ENCODE results near the gene DCAF12.
"Not testable (repeated sequence)": the region's sequence is repeated elsewhere in the genome, so short reads cannot be mapped to it uniquely, and the experiment has no call there.

The DCAF12 gene

GRCh38 chr9:34126207-34127034 lies at the start of gene DCAF12:
TSS of gene DCAF12 (minus strand) at chr9:34126698. CDS start at chr9:34126431, 267 bp downstream.
- peak; percentile 74 for DNase-seq

DNA sequence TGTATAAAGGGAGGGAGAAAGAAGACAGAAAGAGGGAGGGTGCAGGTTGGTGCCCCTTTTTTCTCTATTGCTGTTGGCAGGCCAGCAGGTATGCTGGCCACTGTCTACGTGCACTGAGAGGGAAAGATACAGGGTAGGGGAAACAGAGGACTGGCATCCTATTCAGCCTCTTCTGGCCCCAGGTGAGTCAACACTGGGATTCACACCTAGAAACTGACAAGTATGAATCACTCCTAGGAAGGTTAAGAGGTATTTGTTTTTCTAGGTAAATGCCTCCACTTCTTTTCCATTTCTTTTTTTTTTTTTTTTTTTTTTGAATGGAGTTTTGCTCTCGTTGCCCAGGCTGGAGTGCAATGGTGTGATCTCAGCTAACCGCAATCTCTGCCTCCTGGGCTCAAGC lies 49.6 kb upstream of the DCAF12 start:
- no peak for DNase-seq

- DNase-seq: no peak
Observed at GRCh38 chr9:34171753-34172535, 45.4 kb upstream of the DCAF12 start.

DNA sequence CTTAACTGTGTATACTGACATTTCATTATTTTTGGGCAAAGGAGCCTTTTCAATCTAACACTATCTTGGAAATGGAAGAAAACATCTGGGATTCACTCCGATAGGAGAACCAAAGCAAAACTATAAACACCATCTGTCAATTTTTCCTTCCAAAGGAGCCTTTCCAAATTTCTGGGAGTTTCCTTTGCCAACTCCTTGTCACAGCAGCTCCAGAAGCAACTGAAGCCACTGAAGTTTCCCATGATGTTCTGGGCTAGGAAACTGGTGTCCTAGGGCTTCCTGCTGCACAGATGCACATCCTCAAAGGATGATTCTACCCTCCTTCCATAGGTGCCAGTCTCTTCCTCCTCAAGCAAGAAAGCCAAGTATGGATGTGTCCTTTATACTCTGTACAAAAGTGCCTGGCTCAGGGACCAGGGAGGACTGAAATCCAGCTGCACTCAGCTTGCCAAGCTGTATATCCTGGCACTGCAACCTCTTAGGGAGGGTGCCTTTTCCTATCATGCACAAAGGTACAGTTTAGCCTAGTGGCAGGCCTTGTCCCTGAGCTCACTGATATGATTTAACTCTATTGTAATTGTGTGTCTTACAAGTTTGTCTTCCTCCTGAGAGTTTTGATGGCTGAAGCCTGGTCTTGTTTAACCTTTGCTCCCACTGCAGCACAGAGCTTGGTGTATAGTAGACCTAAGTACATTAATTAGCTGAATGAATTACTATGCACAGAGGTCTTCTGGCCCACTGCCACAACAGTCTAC lies 43.9 kb upstream of the DCAF12 start:
- DNase-seq: no peak

DNA sequence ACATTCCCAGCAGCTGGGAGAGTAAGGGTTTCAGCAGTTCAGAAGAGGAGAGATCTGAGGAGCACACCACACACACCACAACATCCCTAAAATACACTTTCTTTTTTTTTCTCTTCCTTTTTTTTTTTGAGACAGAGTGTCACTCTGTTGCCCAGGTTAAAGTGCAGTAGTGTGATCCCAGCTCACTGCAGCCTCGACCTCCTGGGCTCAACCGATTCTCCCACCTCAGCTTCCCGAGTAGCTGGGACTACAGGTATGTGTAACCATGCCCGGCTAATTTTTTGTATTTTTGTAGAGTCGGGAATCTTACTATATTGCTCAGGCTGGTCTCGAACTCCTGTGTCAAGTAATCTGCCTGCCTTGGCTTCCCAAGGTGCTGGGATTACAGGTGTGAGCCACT lies 42.6 kb upstream of the DCAF12 start:
- DNase-seq: no peak

GRCh38 chr9:34163434-34163833 lies 36.9 kb upstream of the DCAF12 start:
- no peak for DNase-seq

DNA sequence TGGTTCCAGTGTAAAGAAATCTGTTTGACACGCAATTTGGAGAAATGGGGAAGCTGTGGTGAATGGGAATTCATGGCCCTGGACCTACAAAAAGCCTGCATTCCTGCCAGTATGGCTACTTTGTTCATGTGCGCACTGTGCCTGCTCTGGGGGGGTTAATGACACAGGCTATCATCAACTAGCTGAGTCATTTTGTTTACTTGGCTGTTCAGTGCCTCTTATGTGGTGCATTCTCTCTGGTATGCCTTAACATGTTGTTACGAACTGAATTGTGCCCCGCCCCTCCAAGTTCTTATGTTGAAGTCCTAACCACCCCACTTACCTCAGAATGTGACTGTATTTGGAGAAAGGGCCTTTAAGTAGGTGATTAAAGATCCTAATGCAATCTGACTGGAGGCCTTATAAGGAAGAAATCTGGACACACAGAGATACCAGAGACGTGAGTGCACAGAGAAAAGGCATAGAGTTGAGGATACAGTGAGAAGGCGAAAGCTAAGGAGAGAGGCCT lies 31.9 kb upstream of the DCAF12 start:
- peak; percentile 81 for DNase-seq

- no peak for DNase-seq
Observed at GRCh38 chr9:34157898-34158297, 31.4 kb upstream of the DCAF12 start.

GRCh38 chr9:34157318-34157717 lies 30.8 kb upstream of the DCAF12 start:
- DNase-seq: no peak

GRCh38 chr9:34154057-34154456 lies 27.6 kb upstream of the DCAF12 start:
- no peak for DNase-seq

DNA sequence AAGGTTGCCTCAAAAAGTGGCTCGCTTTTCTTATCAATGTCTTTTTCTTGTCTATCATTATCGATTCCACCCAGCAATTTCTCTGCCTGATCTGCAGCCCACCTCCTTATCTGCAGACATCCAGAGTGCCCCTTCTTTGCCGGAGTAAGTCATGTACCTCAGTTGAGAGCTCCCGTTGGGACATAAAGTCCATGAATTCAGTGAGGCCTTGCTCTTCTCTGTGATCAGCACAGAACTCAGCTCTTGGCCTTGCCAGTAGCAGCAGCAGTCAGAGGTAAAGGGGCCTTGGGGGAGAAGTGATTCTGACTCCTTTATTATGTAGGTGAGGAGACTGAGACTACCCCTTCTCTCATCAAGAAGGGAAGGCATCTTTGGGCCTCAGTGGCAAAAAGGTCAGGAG lies 24.9 kb upstream of the DCAF12 start:
- DNase-seq: no peak

DNA sequence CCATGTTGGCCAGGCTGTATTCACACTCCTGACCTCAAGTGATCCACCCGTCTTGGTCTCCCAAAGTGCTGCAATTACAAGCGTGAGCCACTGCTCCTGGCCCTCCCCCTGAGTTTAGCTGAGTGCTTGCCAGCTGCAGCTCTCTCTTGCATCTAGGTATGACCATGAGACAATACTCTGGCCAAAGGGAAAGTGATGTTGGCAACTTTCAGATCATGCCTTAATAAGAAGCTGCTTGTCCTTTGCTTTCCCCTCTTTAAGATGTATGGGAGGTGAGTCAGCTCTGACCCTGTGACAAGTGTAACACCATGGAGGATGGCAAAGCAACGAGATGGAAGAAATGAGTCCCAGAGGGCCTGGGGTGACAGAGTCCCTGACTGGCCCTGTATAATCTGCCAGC lies 18.7 kb upstream of the DCAF12 start:
- no peak for DNase-seq

DNA sequence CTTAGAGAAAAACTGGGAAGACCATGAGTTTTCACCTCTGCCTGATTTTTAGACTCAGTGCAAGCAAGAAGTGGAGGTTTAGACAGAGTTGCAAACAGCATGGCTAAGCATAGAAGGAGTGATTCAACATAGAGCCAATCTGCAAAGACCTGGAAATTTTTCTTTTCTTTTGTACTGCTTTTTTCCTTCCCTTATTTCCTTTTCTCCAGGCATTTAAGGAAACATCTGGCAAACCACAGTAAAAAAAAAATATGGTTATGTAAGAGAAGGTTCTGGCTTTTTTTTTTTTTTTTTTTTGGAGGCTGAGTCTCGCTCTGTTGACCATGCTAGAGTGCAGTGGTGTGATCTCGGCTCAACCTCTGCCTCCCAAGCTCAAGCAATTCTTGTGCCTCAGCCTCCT lies 16.6 kb upstream of the DCAF12 start:
- DNase-seq: no peak

GRCh38 chr9:34140853-34141252 lies 14.4 kb upstream of the DCAF12 start:
- no peak for DNase-seq

- DNase-seq: no peak
Observed at GRCh38 chr9:34139477-34140146, 13.1 kb upstream of the DCAF12 start.

DNA sequence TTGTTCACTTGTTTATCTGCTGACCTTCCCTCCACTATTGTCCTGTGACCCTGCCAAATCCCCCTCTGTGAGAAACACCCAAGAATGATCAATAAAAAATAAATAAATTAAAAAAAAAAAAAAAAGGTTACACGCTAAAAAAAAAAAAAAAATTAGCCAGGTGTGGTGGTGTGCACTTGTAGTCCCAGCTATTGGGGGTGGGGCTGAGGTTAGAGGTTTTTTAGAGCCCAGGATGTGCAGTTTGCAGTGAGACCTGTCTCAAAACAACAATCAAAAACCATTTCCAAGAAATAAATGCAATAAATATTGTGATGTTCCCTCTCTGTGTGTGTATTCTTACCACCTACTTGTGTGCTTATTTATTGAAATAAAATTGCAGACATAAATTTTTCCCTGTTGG lies 12.1 kb upstream of the DCAF12 start:
- DNase-seq: not testable (repeated sequence)

DNA sequence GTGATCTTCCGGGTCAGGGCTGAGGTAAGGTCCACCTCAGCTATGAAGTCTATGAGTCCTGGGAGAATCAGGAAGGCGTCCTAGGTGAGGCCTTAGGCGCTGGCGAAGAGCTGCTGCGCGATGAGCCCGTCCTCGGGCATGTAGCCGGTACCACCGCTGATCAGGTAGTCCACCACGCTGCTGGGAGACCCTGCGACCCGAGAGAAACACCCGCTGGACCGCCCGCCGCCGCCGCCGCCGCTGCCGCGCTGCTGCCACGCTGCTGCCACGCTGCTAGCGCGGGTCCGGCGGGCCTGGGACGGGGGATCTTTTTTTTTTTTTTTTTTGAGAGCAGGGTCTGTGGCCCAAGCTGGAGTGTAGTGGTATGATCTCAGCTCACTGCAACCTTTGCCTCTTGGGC lies 8.0 kb upstream of the DCAF12 start:
- DNase-seq: no peak

- DNase-seq: no peak
Observed at GRCh38 chr9:34133436-34133949, 7.0 kb upstream of the DCAF12 start.

- no peak for DNase-seq
Observed at GRCh38 chr9:34131571-34131970, 5.1 kb upstream of the DCAF12 start.

- DNase-seq: no peak
Observed at GRCh38 chr9:34127035-34127948, 794 bp upstream of the DCAF12 start.

GRCh38 chr9:34125681-34126206 lies 754 bp downstream of the DCAF12 start:
- DNase-seq: no peak

Measured in NCI-H510A (cell line).